GM12878 (cell line): ENCODE results near the gene CNNM2. TPM values are rescaled to one million over a fixed set of nuclear protein-coding genes. Genes with fewer than 3 reads are reported as not detected.

Experiments
- ATAC-seq: fragments of 200-7000 bp; cut with Tn5 transposase; 3 replicates; pipeline ENCODE4 v1.9.1; 2020; ENCODE audit warnings: mild to moderate bottlenecking, moderate library complexity
- BruUV-seq: library from RNA; stranded (reverse); fragments of 400-500 nt; replicated peaks from 2 replicates; lab custom pipeline; 2021; lab: Mats Ljungman, UMichigan
- CTCF ChIA-PET: fragments of 300-600 bp; sonication (Branson Sonifier 250); formaldehyde crosslinking; extraction: SDS; loops from one replicate; lab custom pipeline; 2021; ENCODE audit warnings: inconsistent platforms; lab: Yijun Ruan, JAX
- POLR2A ChIA-PET: fragments of 350-600 bp; formaldehyde crosslinking; extraction: SDS; loops from one replicate; lab custom pipeline; 2021; ENCODE audit warnings: inconsistent platforms; lab: Charles Lee
- RAD21 ChIA-PET: fragments of 300-600 bp; sonication (Branson Sonifier 250); formaldehyde crosslinking; loops from one replicate; lab custom pipeline; 2023; ENCODE audit warnings: antibody characterized with exemption; ENCODE audit not compliant: unreplicated experiment; lab: Charles Lee
- SMC1A ChIA-PET: fragments of 300-600 bp; sonication (Branson Sonifier 250); formaldehyde crosslinking; loops from one replicate; lab custom pipeline; 2023; ENCODE audit not compliant: unreplicated experiment, uncharacterized antibody; lab: Charles Lee
- DNase-seq: peaks from one replicate; pipeline ENCODE4 v3.0.0-alpha.2; 2011; ENCODE audit warnings: low read depth, low spot score
- FAIRE-seq: peaks from 3 replicates; lab custom pipeline; 2011; peaks lifted over from hg19 to GRCh38; lab: Jason Lieb, UNC
- H2AFZ ChIP-seq: 2 replicates; pipeline ENCODE4 v1.6.0; 2011; ENCODE audit warnings: low read depth, low read length, control low read depth; ENCODE audit not compliant: control insufficient read depth
- H3K27ac ChIP-seq: 2 replicates; pipeline ENCODE4 v1.5.1; 2011; ENCODE audit warnings: control low read depth; ENCODE audit not compliant: control insufficient read depth, insufficient read depth
- H3K27me3 ChIP-seq, 2 experiments: replicated peaks in 1 of 2; 2 replicates each; pipeline versions ENCODE4 v1.6.0 to v1.6.1; 2011; ENCODE audit warnings: low read length in 1 of 2; ENCODE audit not compliant: control insufficient read depth in 2 of 2, insufficient read depth in 2 of 2
- H3K36me3 ChIP-seq, 2 experiments: 2 replicates each; pipeline ENCODE4 v1.5.1; 2011; ENCODE audit warnings: low read length in 1 of 2; ENCODE audit not compliant: control insufficient read depth in 2 of 2, insufficient read depth in 2 of 2
- H3K4me1 ChIP-seq: 2 replicates; pipeline ENCODE4 v1.6.1; 2011; ENCODE audit warnings: mild to moderate bottlenecking, low read length, moderate library complexity, mixed read lengths; ENCODE audit not compliant: control insufficient read depth, insufficient read depth
- H3K4me2 ChIP-seq: 2 replicates; pipeline ENCODE4 v1.6.0; 2011; ENCODE audit warnings: control low read depth; ENCODE audit not compliant: control insufficient read depth, insufficient read depth
- H3K4me3 ChIP-seq: fragments of 200-600 bp; sonication (generic); 2 replicates; pipeline ENCODE4 v1.5.1; 2016
- H3K79me2 ChIP-seq: 2 replicates; pipeline ENCODE4 v1.6.0; 2011; ENCODE audit warnings: low read length; ENCODE audit not compliant: control insufficient read depth, insufficient read depth
- H3K9ac ChIP-seq: 2 replicates; pipeline ENCODE4 v1.8.0; 2011; ENCODE audit warnings: low read length, control low read depth, mixed read lengths; ENCODE audit not compliant: control insufficient read depth, insufficient read depth
- H3K9me3 ChIP-seq: replicated peaks from 3 replicates; pipeline ENCODE4 v1.5.1; 2011; ENCODE audit warnings: mild to moderate bottlenecking, low read length; ENCODE audit not compliant: control insufficient read depth, insufficient read depth
- H4K20me1 ChIP-seq: 2 replicates; pipeline ENCODE4 v1.6.0; 2011; ENCODE audit not compliant: control insufficient read depth, insufficient read depth
- BACH1 ChIP-seq: fragments of 450-650 bp; IDR thresholded peaks from 2 replicates; pipeline ENCODE4 v1.6.1; 2017; ENCODE audit warnings: mild to moderate bottlenecking, borderline replicate concordance
- EP300 ChIP-seq, 2 experiments: fragments of 150-350 bp in 1 of 2; IDR thresholded peaks; 2 replicates each; pipeline ENCODE4 v1.6.1; 2011 to 2012; ENCODE audit warnings: low read depth in 2 of 2, low read length in 2 of 2, borderline replicate concordance in 1 of 2, improper control_type of control experiment in 1 of 2, inconsistent platforms in 1 of 2; ENCODE audit not compliant: control insufficient read depth in 1 of 2
- ESRRA ChIP-seq: IDR thresholded peaks from 2 replicates; pipeline ENCODE4 v1.6.1; 2012; ENCODE audit warnings: mild to moderate bottlenecking, low read length, improper control_type of control experiment
- KLF5 ChIP-seq: fragments of 450-650 bp; IDR thresholded peaks from 2 replicates; pipeline ENCODE4 v1.6.1; 2014; ENCODE audit warnings: mild to moderate bottlenecking; ENCODE audit not compliant: partially characterized antibody
- LARP7 ChIP-seq: fragments of 450-650 bp; IDR thresholded peaks from 2 replicates; pipeline ENCODE4 v1.6.1; 2017; ENCODE audit warnings: mild to moderate bottlenecking
- NR2C1 ChIP-seq: fragments of 450-650 bp; IDR thresholded peaks from 2 replicates; pipeline ENCODE4 v1.6.1; 2017; ENCODE audit warnings: antibody characterized with exemption, mild to moderate bottlenecking, moderate library complexity
- SMC3 ChIP-seq: IDR thresholded peaks from 2 replicates; pipeline ENCODE4 v1.6.1; 2011; ENCODE audit warnings: low read length, improper control_type of control experiment, borderline replicate concordance
- WGBS: methylation state at CpG from one replicate; pipeline ENCODE4 v1.1.6; 2016; ENCODE audit warnings: low lambda C conversion rate; ENCODE audit not compliant: insufficient replicate concordance, insufficient coverage; ENCODE audit errors: missing lambda C conversion rate; 5-methylcytosine and 5-hydroxymethylcytosine counted together
- in situ Hi-C: fragments of 300-500 bp; cut with MboI; formaldehyde crosslinking; loops from 9 replicates; pipeline ENCODE4 v1.14.3; 2018; ENCODE audit warnings: mixed read lengths
- intact Hi-C: fragments of 100-400 bp; cut with micrococcal nuclease; formaldehyde crosslinking; loops from one replicate; pipeline ENCODE4 v1.14.2; 2022; ENCODE audit not compliant: unreplicated experiment
- polyA plus RNA-seq, 11 experiments: library from polyadenylated mRNA; depleted of rRNA in 4 of 11; unstranded in 6 of 11; stranded (reverse) in 5 of 11; fragments of >200 nt; fragmentation: Nextera tagmentation in 4 of 11; fragmentation: Illumina TruSeq in 1 of 11; extraction: Ambion mirVana in 4 of 11; extraction: Trizol in 1 of 11; gene quantifications; 1 replicate in 1 of 11; 2 replicates in 10 of 11; pipeline versions ENCODE4 v1.2.1 to v1.2.3, GENCODE V29; 2011 to 2016; ENCODE audit warnings: inconsistent platforms in 2 of 11, missing spikeins in 2 of 11, low read depth in 1 of 11
- total RNA-seq, 4 experiments: library from RNA; depleted of rRNA in 3 of 4; stranded (reverse); fragments of >200 nt in 3 of 4; fragmentation: Illumina TruSeq in 1 of 4; extraction: Trizol in 1 of 4; gene quantifications; 2 replicates each; pipeline versions ENCODE4 v1.2.1 to v1.2.3, GENCODE V29; 2013 to 2021
- TF ChIP-seq, protein P1 (sequence below): IDR thresholded peaks from 2 replicates; pipeline ENCODE4 v1.6.1; 2011; ENCODE audit warnings: low read depth, mild to moderate bottlenecking, low read length, moderate library complexity, borderline replicate concordance; ENCODE audit errors: extremely low read depth
- TF ChIP-seq, protein P2 (sequence below): fragments of 450-650 bp; IDR thresholded peaks from 2 replicates; pipeline ENCODE4 v1.6.1; 2016; ENCODE audit warnings: mild to moderate bottlenecking, moderate library complexity, borderline replicate concordance
- TF ChIP-seq, protein P3 (sequence below): fragments of 450-650 bp; IDR thresholded peaks from 2 replicates; pipeline ENCODE4 v1.6.1; 2017; ENCODE audit warnings: mild to moderate bottlenecking, low read depth, inconsistent platforms; ENCODE audit not compliant: poor library complexity, severe bottlenecking
- TF ChIP-seq, protein P4 (sequence below): fragments of 450-650 bp; IDR thresholded peaks from 2 replicates; pipeline ENCODE4 v1.6.1; 2016; ENCODE audit warnings: mild to moderate bottlenecking

CNNM2 gene
- total and polyA plus RNA-seq, 10 of the 15 experiments (the other 5 are each of a cell fraction or from before 2014, with no cell fraction given) = 0.18 to 7.3 (median 2.5) TPM

DNA sequence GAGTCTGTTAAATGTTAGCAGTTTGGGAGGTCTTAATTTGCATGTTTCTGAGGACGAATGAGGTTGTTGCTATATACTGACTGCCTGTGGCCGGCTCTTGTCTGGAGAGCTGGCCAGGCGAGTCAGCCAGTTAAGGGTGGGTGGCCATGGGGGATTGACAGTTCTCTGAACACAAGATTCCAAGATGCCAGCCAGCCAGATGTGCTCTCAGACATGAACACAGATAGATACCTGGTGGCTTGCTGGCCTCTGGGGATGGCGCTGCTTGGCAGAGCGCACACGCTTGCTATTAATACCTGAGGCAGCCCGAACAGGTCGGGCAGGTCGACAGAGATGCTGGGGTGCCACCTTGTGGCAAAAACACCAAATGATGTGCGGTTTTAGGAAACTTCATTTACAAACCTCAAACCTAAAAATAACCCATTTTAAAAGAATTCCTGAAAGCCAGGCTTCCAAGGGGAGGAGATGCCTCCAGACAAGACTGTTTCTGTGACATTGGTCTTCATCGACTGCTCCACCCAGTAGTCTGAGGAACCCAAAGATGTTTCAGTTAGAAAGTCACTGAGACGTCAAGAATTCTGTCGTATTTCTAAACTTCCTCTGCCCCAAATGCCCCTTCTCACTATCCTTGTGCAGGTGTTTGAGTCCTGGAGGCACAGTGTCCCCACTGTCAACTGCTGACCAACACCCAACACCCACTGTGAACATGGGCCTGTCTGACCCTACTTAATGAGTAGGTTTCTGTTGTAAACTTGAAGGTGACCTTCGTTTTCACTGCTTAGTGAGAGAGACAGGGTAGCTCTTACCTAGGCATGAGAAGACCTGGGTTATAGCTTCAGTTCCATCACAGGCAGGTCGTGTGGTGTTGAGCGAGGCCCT lies 151.6 kb downstream of the CNNM2 start:
- no peaks in the 10 kb centered on the region for H3K9me3 ChIP-seq
- ChIA-PET POLR2A (interaction anchor here (0.5 to 1.4 kb wide), 3 partner anchors 60 to 152 kb away, joined by 4 to 6 read pairs (median 6); partner anchors contain the start of gene CNNM2), SMC1A (interaction anchor here (0.5 to 8.1 kb wide), 13 partner anchors 15 to 264 kb away, joined by 3 to 164 read pairs (median 3); partner anchors contain the start of gene CNNM2), RAD21 (interaction anchor here (0.5 to 3.2 kb wide), 12 partner anchors 15 to 205 kb away, joined by 3 to 49 read pairs (median 4); partner anchors contain the start of gene CNNM2), CTCF (interaction anchor here (0.6 to 12.0 kb wide), 22 partner anchors 10 to 416 kb away, joined by 3 to 174 read pairs (median 3); partner anchors contain the start of gene CNNM2)
- H3K4me1 ChIP-seq = peaks cover 37% of the 10 kb centered on the region
- in situ Hi-C loops = loop anchor here (5.0 to 10.0 kb wide), 3 partner anchors 152 to 237 kb away; partner anchors contain the start of genes CNNM2 and RPEL1
- 16% methylated on average over 16 of the region's 16 CpGs for WGBS
- 0 out of 2 replicates have a peak overlapping the region, but pooled peaks have one; percentile 2 for H3K4me3 ChIP-seq
- H3K36me3 ChIP-seq = no peaks in the 10 kb centered on the region; a peak in 1 of 4 replicates
- H3K27me3 ChIP-seq = no peaks in the 10 kb centered on the region
- intact Hi-C loops = loop anchor here (1.0 to 10.0 kb wide), 5 partner anchors 15 to 345 kb away; no protein-coding TSS in a partner anchor
- peak overlapping the region; percentile 33 for H2AFZ ChIP-seq
- ATAC-seq (peak; percentile 87), FAIRE-seq (peak; percentile 86), DNase-seq (peak; percentile 46)
- peak overlapping the region; percentile 17; the same call in 1 of the 2 replicates for H3K9ac ChIP-seq
- no peaks in the 10 kb centered on the region for H4K20me1 ChIP-seq
- H3K79me2 ChIP-seq = no peaks in the 10 kb centered on the region
- H3K27ac ChIP-seq = peak overlapping the region; percentile 73
- peak overlapping the region; percentile 81 for H3K4me2 ChIP-seq
- no TSS peak for BruUV-seq
- no peak for TF ChIP-seq ESRRA
- TF ChIP-seq, protein P1, sequence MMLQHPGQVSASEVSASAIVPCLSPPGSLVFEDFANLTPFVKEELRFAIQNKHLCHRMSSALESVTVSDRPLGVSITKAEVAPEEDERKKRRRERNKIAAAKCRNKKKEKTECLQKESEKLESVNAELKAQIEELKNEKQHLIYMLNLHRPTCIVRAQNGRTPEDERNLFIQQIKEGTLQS = no peak
- TF ChIP-seq LARP7 = no peak
- TF ChIP-seq, protein P2, sequence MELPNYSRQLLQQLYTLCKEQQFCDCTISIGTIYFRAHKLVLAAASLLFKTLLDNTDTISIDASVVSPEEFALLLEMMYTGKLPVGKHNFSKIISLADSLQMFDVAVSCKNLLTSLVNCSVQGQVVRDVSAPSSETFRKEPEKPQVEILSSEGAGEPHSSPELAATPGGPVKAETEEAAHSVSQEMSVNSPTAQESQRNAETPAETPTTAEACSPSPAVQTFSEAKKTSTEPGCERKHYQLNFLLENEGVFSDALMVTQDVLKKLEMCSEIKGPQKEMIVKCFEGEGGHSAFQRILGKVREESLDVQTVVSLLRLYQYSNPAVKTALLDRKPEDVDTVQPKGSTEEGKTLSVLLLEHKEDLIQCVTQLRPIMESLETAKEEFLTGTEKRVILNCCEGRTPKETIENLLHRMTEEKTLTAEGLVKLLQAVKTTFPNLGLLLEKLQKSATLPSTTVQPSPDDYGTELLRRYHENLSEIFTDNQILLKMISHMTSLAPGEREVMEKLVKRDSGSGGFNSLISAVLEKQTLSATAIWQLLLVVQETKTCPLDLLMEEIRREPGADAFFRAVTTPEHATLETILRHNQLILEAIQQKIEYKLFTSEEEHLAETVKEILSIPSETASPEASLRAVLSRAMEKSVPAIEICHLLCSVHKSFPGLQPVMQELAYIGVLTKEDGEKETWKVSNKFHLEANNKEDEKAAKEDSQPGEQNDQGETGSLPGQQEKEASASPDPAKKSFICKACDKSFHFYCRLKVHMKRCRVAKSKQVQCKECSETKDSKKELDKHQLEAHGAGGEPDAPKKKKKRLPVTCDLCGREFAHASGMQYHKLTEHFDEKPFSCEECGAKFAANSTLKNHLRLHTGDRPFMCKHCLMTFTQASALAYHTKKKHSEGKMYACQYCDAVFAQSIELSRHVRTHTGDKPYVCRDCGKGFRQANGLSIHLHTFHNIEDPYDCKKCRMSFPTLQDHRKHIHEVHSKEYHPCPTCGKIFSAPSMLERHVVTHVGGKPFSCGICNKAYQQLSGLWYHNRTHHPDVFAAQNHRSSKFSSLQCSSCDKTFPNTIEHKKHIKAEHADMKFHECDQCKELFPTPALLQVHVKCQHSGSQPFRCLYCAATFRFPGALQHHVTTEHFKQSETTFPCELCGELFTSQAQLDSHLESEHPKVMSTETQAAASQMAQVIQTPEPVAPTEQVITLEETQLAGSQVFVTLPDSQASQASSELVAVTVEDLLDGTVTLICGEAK = no peak
- TF ChIP-seq, protein P3, sequence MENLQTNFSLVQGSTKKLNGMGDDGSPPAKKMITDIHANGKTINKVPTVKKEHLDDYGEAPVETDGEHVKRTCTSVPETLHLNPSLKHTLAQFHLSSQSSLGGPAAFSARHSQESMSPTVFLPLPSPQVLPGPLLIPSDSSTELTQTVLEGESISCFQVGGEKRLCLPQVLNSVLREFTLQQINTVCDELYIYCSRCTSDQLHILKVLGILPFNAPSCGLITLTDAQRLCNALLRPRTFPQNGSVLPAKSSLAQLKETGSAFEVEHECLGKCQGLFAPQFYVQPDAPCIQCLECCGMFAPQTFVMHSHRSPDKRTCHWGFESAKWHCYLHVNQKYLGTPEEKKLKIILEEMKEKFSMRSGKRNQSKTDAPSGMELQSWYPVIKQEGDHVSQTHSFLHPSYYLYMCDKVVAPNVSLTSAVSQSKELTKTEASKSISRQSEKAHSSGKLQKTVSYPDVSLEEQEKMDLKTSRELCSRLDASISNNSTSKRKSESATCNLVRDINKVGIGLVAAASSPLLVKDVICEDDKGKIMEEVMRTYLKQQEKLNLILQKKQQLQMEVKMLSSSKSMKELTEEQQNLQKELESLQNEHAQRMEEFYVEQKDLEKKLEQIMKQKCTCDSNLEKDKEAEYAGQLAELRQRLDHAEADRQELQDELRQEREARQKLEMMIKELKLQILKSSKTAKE = peak; percentile 18
- no peak for TF ChIP-seq KLF5
- no peak for TF ChIP-seq BACH1
- TF ChIP-seq, protein P4, sequence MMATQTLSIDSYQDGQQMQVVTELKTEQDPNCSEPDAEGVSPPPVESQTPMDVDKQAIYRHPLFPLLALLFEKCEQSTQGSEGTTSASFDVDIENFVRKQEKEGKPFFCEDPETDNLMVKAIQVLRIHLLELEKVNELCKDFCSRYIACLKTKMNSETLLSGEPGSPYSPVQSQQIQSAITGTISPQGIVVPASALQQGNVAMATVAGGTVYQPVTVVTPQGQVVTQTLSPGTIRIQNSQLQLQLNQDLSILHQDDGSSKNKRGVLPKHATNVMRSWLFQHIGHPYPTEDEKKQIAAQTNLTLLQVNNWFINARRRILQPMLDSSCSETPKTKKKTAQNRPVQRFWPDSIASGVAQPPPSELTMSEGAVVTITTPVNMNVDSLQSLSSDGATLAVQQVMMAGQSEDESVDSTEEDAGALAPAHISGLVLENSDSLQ = no peak
- no peak for TF ChIP-seq EP300 (IDR thresholded peaks at IDR 0.05; ENCODE audit: borderline replicate concordance in 1 of 2, control insufficient read depth in 1 of 2, low read depth in 2 of 2, low read length in 2 of 2)
- no peak for TF ChIP-seq NR2C1
- peak; percentile 83 for TF ChIP-seq SMC3
